Transverse colon (tissue), 4 donors: Measurements from ENCODE around the gene PTPRN2. TPM values are rescaled to one million over a fixed set of nuclear protein-coding genes. Genes with fewer than 3 reads are reported as not detected.

Source experiments
- DNase-seq: peaks from one replicate; pipeline ENCODE4 v3.0.0-alpha.2; 2019
- H3K27ac ChIP-seq, 4 donors: fragments of 200-600 bp; sonication (generic); 2 replicates each; pipeline ENCODE4 v1.5.1; 2016 to 2018; ENCODE audit warnings: inconsistent platforms in 4 of 4
- H3K27me3 ChIP-seq: fragments of 200-600 bp; sonication (generic); 2 replicates; pipeline ENCODE4 v1.5.1; 2017; ENCODE audit warnings: inconsistent platforms
- H3K36me3 ChIP-seq, 4 donors: fragments of 200-600 bp; sonication (generic); 2 replicates each; pipeline ENCODE4 v1.5.1; 2017 to 2019; ENCODE audit warnings: inconsistent platforms in 4 of 4
- H3K4me1 ChIP-seq, 4 donors: fragments of 200-600 bp; sonication (generic); 2 replicates each; pipeline ENCODE4 v1.5.1; 2017 to 2020; ENCODE audit warnings: inconsistent platforms in 4 of 4
- H3K4me3 ChIP-seq, 4 donors: fragments of 200-600 bp; sonication (generic); 1 replicate in 1 of 4; 2 replicates in 3 of 4; pipeline versions ENCODE4 v1.5.1 to v1.6.1; 2017 to 2019; ENCODE audit warnings: inconsistent platforms in 4 of 4
- H3K9me3 ChIP-seq, 2 donors: fragments of 200-600 bp; sonication (generic); 2 replicates each; pipeline ENCODE4 v1.5.1; 2017 to 2019; ENCODE audit warnings: inconsistent platforms in 2 of 2
- CTCF ChIP-seq, 5 experiments: fragments of 200-600 bp in 3 of 5; fragments of 450-650 bp in 2 of 5; sonication (generic) in 3 of 5; IDR thresholded peaks; 1 replicate in 2 of 5; 2 replicates in 3 of 5; pipeline ENCODE4 v1.5.1; 2016 to 2017; ENCODE audit warnings: antibody characterized with exemption in 5 of 5, inconsistent platforms in 3 of 5, mild to moderate bottlenecking in 2 of 5, moderate library complexity in 1 of 5
- EP300 ChIP-seq: sonication (generic); formaldehyde crosslinking; IDR thresholded peaks from one replicate; pipeline ENCODE4 v1.6.1; 2017; ENCODE audit warnings: antibody characterized with exemption, low read depth
- POLR2A ChIP-seq: fragments of 450-650 bp; IDR thresholded peaks from one replicate; pipeline ENCODE4 v1.6.1; 2016; ENCODE audit warnings: antibody characterized with exemption, mild to moderate bottlenecking, moderate library complexity
- POLR2AphosphoS5 ChIP-seq, 3 donors: sonication (generic); formaldehyde crosslinking; IDR thresholded peaks; one replicate each; pipeline ENCODE4 v1.6.1; 2016; ENCODE audit warnings: antibody characterized with exemption in 3 of 3
- WGBS, 2 donors: methylation state at CpG; one replicate each; pipeline ENCODE4 v1.1.5; 2018; ENCODE audit warnings: low coverage in 1 of 2; 5-methylcytosine and 5-hydroxymethylcytosine counted together
- in situ Hi-C, 4 donors: fragments of 200-750 bp; cut with MboI; loops; one replicate each; pipeline versions ENCODE4 v1.15.0 to v1.15.1; 2017; ENCODE audit warnings: low sequenced_read_pairs in 3 of 4, low pct_ligation_motif_present in 1 of 4, low pct_unique_long_range_greater_than_20kb in 1 of 4
- intact Hi-C: fragments of 100-400 bp; cut with DNase I; formaldehyde crosslinking; loops from one replicate; pipeline ENCODE4 v1.15.1; 2023; ENCODE audit warnings: low total_unique reads
- total RNA-seq, 4 donors: library from RNA; depleted of rRNA; stranded (reverse); fragments of >200 nt; gene quantifications; one replicate each; pipeline ENCODE4 v1.1.0, GENCODE V29; 2016

The PTPRN2 gene
- total RNA-seq, 4 donors from 2014 or later, result 15.4 to 31.1 (median 21.8) TPM

GRCh38 chr7:157689269-157690057, 898.2 kb downstream of the PTPRN2 start:
- DNase-seq, result no peak
- TF ChIP-seq EP300, result no peak
- TF ChIP-seq CTCF (IDR thresholded peaks at IDR 0.05), result no peak
- no peak for TF ChIP-seq POLR2A
- H3K27ac ChIP-seq, result no peak overlapping the region
- intact Hi-C loops, result no loop called here
- H3K4me3 ChIP-seq, result peak overlapping the region in 1 of 4 donors; percentile 45
- H3K27me3 ChIP-seq, result peaks cover 96% of the 10 kb centered on the region
- WGBS, 2 donors, result 19% methylated on average over 41 of the region's 59 CpGs; no CpG with 5 or more reads in 1 of the 2 donors
- in situ Hi-C loops, result no loop called here
- H3K4me1 ChIP-seq, result peaks cover 0 to 44% (median 33%) of the 10 kb centered on the region in 4 donors
- H3K9me3 ChIP-seq, result no peaks in the 10 kb centered on the region
- H3K36me3 ChIP-seq, result no peaks in the 10 kb centered on the region

- Histone ChIP-seq H3K27me3 (peaks cover 96% of the 10 kb centered on the region), H3K4me1 (peaks cover 0 to 48% (median 36%) of the 10 kb centered on the region in 4 donors), H3K9me3 (no peaks in the 10 kb centered on the region), H3K4me3 (no peak overlapping the region), H3K27ac (no peak overlapping the region), H3K36me3 (no peaks in the 10 kb centered on the region)
- in situ Hi-C loops, result no loop called here
- no peak for DNase-seq
- intact Hi-C loops, result no loop called here
- no peak for TF ChIP-seq POLR2AphosphoS5 (IDR thresholded peaks at IDR 0.05)
- TF ChIP-seq EP300, result no peak
- TF ChIP-seq POLR2A, result no peak
- WGBS, 2 donors, result 35% methylated on average over 58 of the region's 64 CpGs; no CpG with 5 or more reads in 1 of the 2 donors
Measured at GRCh38 chr7:157688533-157689268, 898.9 kb downstream of the PTPRN2 start.

GRCh38 chr7:157687845-157688532, 899.6 kb downstream of the PTPRN2 start:
- Histone ChIP-seq H3K4me3 (no peak overlapping the region), H3K27me3 (peaks cover 96% of the 10 kb centered on the region), H3K9me3 (no peaks in the 10 kb centered on the region), H3K4me1 (peaks cover 0 to 44% (median 32%) of the 10 kb centered on the region in 4 donors), H3K27ac (no peak overlapping the region), H3K36me3 (no peaks in the 10 kb centered on the region)
- intact Hi-C loops (no loop called here), in situ Hi-C loops (no loop called here)
- DNase-seq, result no peak
- TF ChIP-seq POLR2AphosphoS5 (IDR thresholded peaks at IDR 0.05) (no peak), CTCF (IDR thresholded peaks at IDR 0.05) (no peak), POLR2A (no peak), EP300 (no peak)
- 41 to 43% methylated on average over 4 to 9 of the region's 9 CpGs for WGBS, 2 donors

GRCh38 chr7:157687158-157687557, 900.5 kb downstream of the PTPRN2 start:
- DNase-seq, result no peak
- Histone ChIP-seq H3K27ac (no peak overlapping the region), H3K36me3 (no peaks in the 10 kb centered on the region), H3K4me1 (peaks cover 0 to 37% (median 29%) of the 10 kb centered on the region in 4 donors), H3K27me3 (peaks cover 96% of the 10 kb centered on the region), H3K4me3 (no peak overlapping the region), H3K9me3 (no peaks in the 10 kb centered on the region)
- in situ Hi-C loops, result no loop called here
- TF ChIP-seq POLR2AphosphoS5 (IDR thresholded peaks at IDR 0.05) (no peak), POLR2A (no peak), CTCF (IDR thresholded peaks at IDR 0.05) (no peak), EP300 (no peak)
- 20 to 28% methylated on average over 5 of the region's 5 CpGs for WGBS, 2 donors
- intact Hi-C loops, result no loop called here
